SIG-M5 (cell line): ENCODE data around the gene TBC1D5.

Source experiments
- DNase-seq: peaks from one replicate; lab custom pipeline; 2025; lab: John Stamatoyannopoulos, UW

Gene TBC1D5

GRCh38 chr3:17298038-17298437 is 444.4 kb downstream of the TBC1D5 start:
- no peak for DNase-seq

GRCh38 chr3:17292556-17292955 is 449.9 kb downstream of the TBC1D5 start:
- no peak for DNase-seq

GRCh38 chr3:17290894-17291293 is 451.5 kb downstream of the TBC1D5 start:
- DNase-seq, result no peak

GRCh38 chr3:17288839-17289399 is 453.5 kb downstream of the TBC1D5 start:
- DNase-seq, result no peak

GRCh38 chr3:17287006-17287689 is 455.3 kb downstream of the TBC1D5 start:
- DNase-seq, result no peak

- no peak for DNase-seq
Observed at GRCh38 chr3:17278006-17278405, 464.4 kb downstream of the TBC1D5 start.

GRCh38 chr3:17266846-17267245 is 475.6 kb downstream of the TBC1D5 start:
- no peak for DNase-seq

GRCh38 chr3:17261627-17262369 is 480.6 kb downstream of the TBC1D5 start:
- no peak for DNase-seq

- no peak for DNase-seq
Observed at GRCh38 chr3:17260257-17260656, 482.2 kb downstream of the TBC1D5 start.

GRCh38 chr3:17259685-17260084 is 482.7 kb downstream of the TBC1D5 start:
- no peak for DNase-seq

- no peak for DNase-seq
Observed at GRCh38 chr3:17258823-17259436, 483.5 kb downstream of the TBC1D5 start.

GRCh38 chr3:17257269-17257668 is 485.2 kb downstream of the TBC1D5 start:
- no peak for DNase-seq

- DNase-seq, result no peak
Observed at GRCh38 chr3:17243621-17244020, 498.8 kb downstream of the TBC1D5 start.

GRCh38 chr3:17239417-17239816 is 503.0 kb downstream of the TBC1D5 start:
- no peak for DNase-seq

GRCh38 chr3:17238023-17238422 is 504.4 kb downstream of the TBC1D5 start:
- DNase-seq, result no peak

GRCh38 chr3:17235310-17235709 is 507.1 kb downstream of the TBC1D5 start:
- no peak for DNase-seq

- DNase-seq, result no peak
Observed at GRCh38 chr3:17234382-17234781, 508.0 kb downstream of the TBC1D5 start.

- DNase-seq, result peak; percentile 40
Observed at GRCh38 chr3:17233398-17233800, 509.0 kb downstream of the TBC1D5 start.

- DNase-seq, result no peak
Observed at GRCh38 chr3:17232442-17232841, 510.0 kb downstream of the TBC1D5 start.

GRCh38 chr3:17231537-17232261 is 510.7 kb downstream of the TBC1D5 start:
- no peak for DNase-seq

- no peak for DNase-seq
Observed at GRCh38 chr3:17227472-17227871, 515.0 kb downstream of the TBC1D5 start.

- DNase-seq, result no peak
Observed at GRCh38 chr3:17221529-17221928, 520.9 kb downstream of the TBC1D5 start.
